ENCODE results near the gene GPX4. TPM values are rescaled to one million over a fixed set of nuclear protein-coding genes. Genes with fewer than 3 reads are reported as not detected.

Gene GPX4
- total and polyA plus RNA-seq, 9 of the 15 experiments (the other 6 are each of a cell fraction or from before 2014, with no cell fraction given) = 61.4 to 661 (median 349) TPM

- no peak overlapping the region for H3K4me2 ChIP-seq (ENCODE audit: insufficient read depth, low read length)
- no peaks in the 10 kb centered on the region for H3K9me1 ChIP-seq (ENCODE audit: control insufficient read depth, insufficient read depth, low read length)
- H2AFZ ChIP-seq (ENCODE audit: low read depth, low read length) = no peak overlapping the region
- H3K4me3 ChIP-seq = no peak overlapping the region
- no peaks in the 10 kb centered on the region; the same call in 1 of the 2 replicates for H4K20me1 ChIP-seq (replicated peaks; ENCODE audit: control insufficient read depth, insufficient read depth, low read length)
- peaks cover 57% of the 10 kb centered on the region for H3K36me3 ChIP-seq (ENCODE audit: control insufficient read depth, insufficient read depth, low read length)
- no peaks in the 10 kb centered on the region for H3K9me3 ChIP-seq (replicated peaks; ENCODE audit: control insufficient read depth, insufficient read depth, low read depth, low read length)
- in situ Hi-C loops (cut with MboI) = no loop called here
- peak; percentile 42 for FAIRE-seq
- BruUV-seq (replicated peaks) = no TSS peak
- H3K27ac ChIP-seq (ENCODE audit: extremely low read depth, low read depth, low read length) = no peak overlapping the region
- no peaks in the 10 kb centered on the region for H3K27me3 ChIP-seq (ENCODE audit: control insufficient read depth in 2 of 2, insufficient read depth in 2 of 2, low read length in 2 of 2)
- ChIA-PET POLR2A (interaction anchor here (0.7 kb wide), 1 partner anchor 30 kb away, joined by 3 read pairs; no protein-coding TSS in a partner anchor), CTCF (ENCODE audit: low intra/inter-chr PET ratio) (interaction anchor here (0.8 kb wide), 1 partner anchor 68 kb away, joined by 4 read pairs; no protein-coding TSS in a partner anchor)
- WGBS (ENCODE audit: insufficient coverage, low coverage, missing lambda C conversion rate) = 59% methylated on average over 33 of the region's 33 CpGs
- no peak for DNase-seq (ENCODE audit: extremely low read depth in 1 of 4, low spot score in 3 of 4)
- intact Hi-C loops (cut with micrococcal nuclease) = no loop called here
- peaks cover 1% of the 10 kb centered on the region; the same call in 2 of the 3 replicates for H3K79me2 ChIP-seq (ENCODE audit: control insufficient read depth, insufficient read depth, low read length)
- no peak for ATAC-seq
- H3K9ac ChIP-seq (ENCODE audit: insufficient read depth in 1 of 2, low read depth in 2 of 2, low read length in 2 of 2) = peak overlapping the region in 1 of 2 experiments; percentile 82; a peak in 1 of 4 replicates
- peaks cover 6 to 69% of the 10 kb centered on the region in 2 experiments; a peak in 4 of 5 replicates for H3K4me1 ChIP-seq (replicated peaks in 1 of 2; ENCODE audit: control insufficient read depth in 2 of 2, insufficient read depth in 2 of 2, low read length in 2 of 2)
- TF ChIP-seq SPI1 (IDR thresholded peaks at IDR 0.05; ENCODE audit: borderline replicate concordance, low read depth, low read length) (no peak), CBFA2T3 (IDR thresholded peaks at IDR 0.05) (peak; percentile 82), ZNF778 (CRISPR knock-in tag; IDR thresholded peaks at IDR 0.05) (no peak), ZNF449 (CRISPR knock-in tag; IDR thresholded peaks at IDR 0.05) (no peak), ZBTB5 (IDR thresholded peaks at IDR 0.05) (no peak), MCM5 (IDR thresholded peaks at IDR 0.05; ENCODE audit: low read depth) (no peak), MITF (IDR thresholded peaks at IDR 0.05) (no peak), ZNF79 (CRISPR knock-in tag; IDR thresholded peaks at IDR 0.05; ENCODE audit: low read depth) (no peak), SNIP1 (IDR thresholded peaks at IDR 0.05; ENCODE audit: low read depth) (no peak), MLLT1 (IDR thresholded peaks at IDR 0.05) (no peak), ZNF512 (tag; IDR thresholded peaks at IDR 0.05) (no peak), BDP1 (IDR thresholded peaks at IDR 0.05; ENCODE audit: insufficient read depth, insufficient read length) (no peak), TRIM24 (IDR thresholded peaks at IDR 0.05) (no peak)
Observed at GRCh38 chr19:1125601-1126467, 22.0 kb downstream of the GPX4 start.
